ENCODE measurements around the gene CALM3.

- TF ChIP-seq CTCF (CRISPR knock-in tag; IDR thresholded peaks at IDR 0.05) (no peak), FOXM1 (CRISPR knock-in tag; IDR thresholded peaks at IDR 0.05) (no peak), TOPORS (CRISPR knock-in tag; IDR thresholded peaks at IDR 0.05) (no peak), ATAD3A (CRISPR knock-in tag; IDR thresholded peaks at IDR 0.05) (no peak), POLR2AphosphoS5 (IDR thresholded peaks at IDR 0.05; ENCODE audit: low read depth, low read length) (no peak), NCOR1 (IDR thresholded peaks at IDR 0.05; ENCODE audit: borderline replicate concordance, low read length) (no peak), RAD51 (IDR thresholded peaks at IDR 0.05; ENCODE audit: borderline replicate concordance) (no peak), GABPB1 (CRISPR knock-in tag; IDR thresholded peaks at IDR 0.05) (no peak), NONO (IDR thresholded peaks at IDR 0.05) (no peak), NONO (CRISPR knock-in tag; conservative IDR thresholded peaks at IDR 0.05) (no peak), RAD21 (CRISPR knock-in tag; IDR thresholded peaks at IDR 0.05) (no peak), CREM (IDR thresholded peaks at IDR 0.05) (no peak), CREM (CRISPR knock-in tag; IDR thresholded peaks at IDR 0.05) (no peak), KDM6A (CRISPR knock-in tag; IDR thresholded peaks at IDR 0.05; ENCODE audit: low read depth) (no peak), DPF2 (CRISPR knock-in tag; IDR thresholded peaks at IDR 0.05; ENCODE audit: borderline replicate concordance, low read depth) (no peak), FOXK2 (IDR thresholded peaks at IDR 0.05) (no peak)
Observed at GRCh38 chr19:46598372-46598917, 2.7 kb upstream of the CALM3 start.

All from HepG2 (cell line).